ENCODE data around the gene MTMR2.

The MTMR2 gene

DNA sequence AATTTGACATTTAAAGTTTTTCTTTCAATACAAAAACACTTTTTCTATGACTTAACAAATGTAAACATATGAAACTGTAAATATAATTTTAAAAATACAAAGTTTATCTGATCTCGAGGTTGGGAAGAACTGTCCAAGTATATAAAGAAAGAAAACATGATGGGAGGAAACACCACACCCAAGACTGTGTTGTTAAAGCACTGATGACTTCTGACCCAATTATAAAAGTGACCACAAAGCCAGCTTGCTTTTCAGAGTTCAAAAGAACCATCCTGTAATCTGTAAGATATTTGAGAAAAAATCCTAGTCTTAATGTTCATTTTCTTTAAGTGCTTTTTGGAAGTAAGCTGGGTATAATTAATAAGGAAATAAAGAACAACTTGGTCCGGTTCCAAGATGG is 118.0 kb downstream of the MTMR2 start:
- DNase-seq: no peak

DNA sequence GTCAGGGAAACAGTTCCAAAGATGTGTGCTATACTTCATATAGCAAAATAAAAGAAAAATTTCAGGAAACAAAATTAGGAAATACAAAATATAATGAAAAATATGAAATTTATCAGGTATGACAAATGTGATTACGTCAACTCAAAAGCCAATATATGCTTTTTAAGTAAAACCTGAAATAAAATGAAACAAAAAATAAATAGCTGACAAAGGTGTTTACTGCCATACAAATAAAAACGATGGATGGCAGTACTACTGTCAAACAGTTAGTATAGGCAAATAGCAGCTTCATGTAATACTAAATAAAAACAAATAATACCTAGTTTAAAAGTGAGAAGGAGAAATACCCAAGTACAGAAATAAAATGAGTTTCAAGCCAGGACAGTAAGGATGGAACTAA is 119.9 kb downstream of the MTMR2 start:
- DNase-seq: no peak

DNA sequence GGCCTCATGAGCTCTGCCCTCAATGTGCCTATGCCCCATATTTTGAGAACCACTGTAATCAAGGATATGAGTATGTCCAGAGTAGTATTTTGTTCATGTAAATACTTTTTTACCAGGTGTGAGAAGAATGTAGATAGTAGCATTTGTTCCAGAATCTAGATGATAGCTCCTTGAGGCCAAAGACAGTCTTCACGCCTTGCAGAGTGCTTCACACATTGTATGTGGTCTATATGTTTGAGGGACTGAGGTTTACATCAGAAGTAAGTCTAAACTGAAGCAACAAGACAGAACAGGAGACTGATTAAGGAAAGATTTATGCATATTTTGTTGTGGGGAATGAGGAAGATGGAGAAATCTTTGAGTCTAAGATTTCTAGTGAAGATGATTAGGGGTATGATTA is 121.1 kb downstream of the MTMR2 start:
- DNase-seq: no peak

DNA sequence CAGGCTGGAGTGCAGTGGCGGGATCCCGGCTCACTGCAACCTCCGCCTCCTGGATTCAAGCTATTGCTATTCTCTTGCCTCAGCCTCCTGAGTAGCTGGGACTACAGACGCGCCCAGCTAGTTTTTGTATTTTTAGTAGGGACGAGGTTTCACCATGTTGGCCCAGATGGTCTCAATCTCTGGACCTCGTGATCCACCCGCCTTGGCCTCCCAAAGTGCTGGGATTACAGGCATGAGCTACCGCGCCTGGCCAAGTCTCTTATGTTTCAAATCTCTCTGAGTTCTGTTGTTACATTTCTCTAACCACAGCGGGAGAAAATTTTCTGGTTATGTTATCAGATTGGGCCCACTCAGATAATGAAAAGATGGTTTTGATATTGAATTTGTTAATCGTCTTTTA is 123.5 kb downstream of the MTMR2 start:
- DNase-seq: no peak

DNA sequence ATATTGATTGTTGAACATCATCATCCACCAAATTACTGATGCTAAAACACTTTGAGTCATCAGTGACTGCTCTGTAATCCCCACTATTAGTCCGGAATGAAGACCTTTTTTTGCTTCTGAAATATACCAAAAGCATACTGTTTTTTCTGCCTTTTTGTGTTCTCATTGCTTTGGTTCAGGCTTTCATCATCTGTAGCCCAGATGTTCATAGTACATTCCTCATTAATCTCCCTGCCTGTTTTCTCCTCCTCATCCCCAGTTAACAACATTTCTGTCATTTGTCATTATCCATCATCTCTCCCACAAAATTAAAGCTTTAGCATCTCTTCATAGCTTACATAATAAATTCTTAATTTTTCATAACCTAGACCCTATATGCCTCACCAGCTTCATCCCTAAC is 124.4 kb downstream of the MTMR2 start:
- DNase-seq: no peak

DNA sequence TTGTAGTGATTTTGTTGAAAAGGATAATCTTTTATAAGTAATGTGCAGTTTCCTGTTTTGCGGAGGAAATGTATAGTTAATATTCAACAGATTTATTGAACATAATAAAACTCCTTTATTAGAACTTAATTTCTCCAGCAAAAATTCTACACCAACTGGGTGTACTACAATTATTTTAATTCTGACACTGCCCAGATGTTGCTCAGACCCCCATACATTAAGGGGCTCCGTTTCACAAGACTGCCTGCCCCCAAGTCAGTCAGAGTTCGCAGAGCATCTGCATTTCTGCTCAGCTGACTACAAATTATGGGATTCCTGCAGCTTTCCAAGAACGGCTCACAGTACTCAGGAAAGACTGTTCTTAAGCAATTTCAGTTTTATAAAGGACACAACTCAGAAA is 127.4 kb downstream of the MTMR2 start:
- DNase-seq: no peak

DNA sequence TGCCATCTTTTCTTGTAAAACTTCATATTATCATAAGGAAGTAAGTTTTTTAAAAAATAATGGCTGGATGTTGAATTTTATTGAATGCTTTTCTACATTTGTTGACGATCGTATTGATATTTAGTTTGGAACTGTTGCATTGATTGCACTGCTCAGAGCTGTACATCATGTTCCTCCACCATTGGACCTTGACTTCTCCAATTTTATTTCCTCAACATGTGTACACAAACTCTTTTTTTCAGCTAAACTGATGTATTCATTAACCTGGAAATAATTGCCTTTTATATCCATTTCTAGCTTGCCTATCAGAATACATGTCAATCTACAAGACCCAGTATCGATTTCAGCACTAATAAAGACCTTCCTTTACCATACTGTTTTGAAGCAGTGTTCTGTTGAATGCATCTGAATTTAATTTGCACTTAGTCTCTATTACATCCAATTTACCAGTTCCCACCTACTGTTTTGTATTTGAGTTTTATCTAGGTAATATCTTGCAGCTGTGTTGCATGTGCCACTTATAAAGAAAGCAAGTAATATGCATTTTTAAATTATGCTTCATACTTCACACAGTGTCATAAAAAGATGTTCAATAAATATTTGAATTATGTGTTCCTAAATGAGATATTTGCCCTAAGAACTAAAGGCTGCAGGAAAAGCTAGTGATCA is 128.1 kb downstream of the MTMR2 start:
- DNase-seq: no peak

DNA sequence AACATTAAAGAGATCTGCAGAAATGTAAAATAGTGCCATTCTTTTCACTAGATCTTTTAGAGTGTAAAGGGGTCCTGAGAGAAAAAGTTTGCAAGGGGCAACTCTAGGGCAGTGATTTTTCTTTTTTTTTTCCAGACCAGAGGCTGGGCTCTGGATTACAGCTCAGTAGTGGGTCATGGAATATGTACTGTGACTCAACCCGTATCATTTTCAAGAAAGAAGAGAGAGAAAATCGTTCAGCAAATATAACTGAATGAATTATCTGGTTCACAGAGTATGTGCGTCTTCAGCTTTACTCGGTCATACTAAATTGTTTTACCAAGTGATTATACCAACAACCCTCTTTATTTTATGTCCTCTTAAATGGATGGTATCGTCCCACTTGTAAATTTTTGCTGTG is 129.8 kb downstream of the MTMR2 start:
- DNase-seq: no peak

DNA sequence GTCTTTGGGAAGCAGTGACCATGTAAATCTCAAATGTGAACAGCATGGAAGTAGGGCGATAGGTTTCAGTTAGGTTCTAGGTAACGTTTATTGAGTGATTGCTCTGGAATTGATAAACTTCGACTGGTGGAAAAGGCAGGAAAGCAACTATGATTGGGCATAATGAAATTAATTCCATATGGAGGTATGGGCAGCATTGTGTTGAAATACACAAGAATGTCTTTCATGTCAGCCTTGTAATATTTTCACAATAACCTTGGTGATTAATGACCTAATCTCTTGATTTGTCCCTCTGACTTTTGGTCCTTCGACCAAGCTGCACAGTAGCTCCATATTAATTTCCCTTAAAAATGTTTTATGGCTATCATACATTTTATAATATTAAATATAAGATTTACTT is 130.8 kb downstream of the MTMR2 start:
- no peak for DNase-seq

DNA sequence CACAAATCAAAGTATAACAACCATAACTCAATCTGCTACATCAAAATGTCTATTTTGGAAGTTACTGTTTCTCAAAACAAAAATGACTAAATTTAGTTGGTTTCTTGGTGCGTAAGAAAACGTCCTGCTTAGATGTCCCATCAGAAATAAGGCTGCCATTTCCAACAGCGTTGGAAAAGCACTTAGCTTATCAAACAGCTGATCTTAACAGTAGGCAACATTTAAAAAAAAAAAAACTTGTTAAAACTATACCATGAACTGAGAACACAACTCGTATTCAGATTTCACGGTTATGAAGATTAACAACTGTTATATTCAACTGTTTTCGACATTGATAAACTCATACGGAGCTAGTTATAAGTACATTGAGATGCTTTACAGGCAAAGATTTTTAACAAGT is 131.2 kb downstream of the MTMR2 start:
- no peak for DNase-seq

DNA sequence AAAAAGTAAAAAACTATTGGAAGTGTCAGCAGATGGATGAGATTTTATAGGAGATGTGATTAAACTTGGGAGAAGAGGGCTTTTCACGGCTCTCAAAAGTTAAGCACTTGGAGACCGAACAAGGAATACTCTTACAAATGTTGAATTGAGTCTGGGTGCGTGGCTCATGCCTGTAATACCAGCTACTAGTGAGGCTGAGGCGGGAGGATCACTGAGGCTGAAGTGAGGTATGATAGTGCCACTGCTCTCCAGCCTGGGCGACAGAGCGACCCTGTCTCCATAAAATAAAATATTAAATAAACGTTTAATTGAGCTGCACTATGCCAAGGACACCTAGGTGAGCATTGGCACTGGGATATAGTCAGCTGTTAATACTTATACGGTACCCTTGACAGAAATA is 131.7 kb downstream of the MTMR2 start:
- no peak for DNase-seq

DNA sequence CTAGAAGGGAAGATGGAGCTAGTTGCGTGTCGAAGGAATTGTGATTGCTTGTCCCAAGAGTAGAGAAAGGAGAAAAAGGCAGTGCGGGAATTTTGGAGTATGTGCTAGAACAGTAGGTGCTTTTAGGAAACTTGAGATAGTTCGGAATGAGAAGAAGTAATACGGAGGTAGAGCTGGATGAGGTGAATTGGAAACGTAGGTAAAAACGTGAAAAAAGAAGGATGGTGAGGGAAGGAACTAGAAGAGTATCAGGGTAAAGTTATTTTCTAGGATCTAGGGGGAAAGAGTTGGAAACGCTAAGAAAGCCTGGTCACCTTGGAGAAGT is 132.2 kb downstream of the MTMR2 start:
- no peak for DNase-seq

DNA sequence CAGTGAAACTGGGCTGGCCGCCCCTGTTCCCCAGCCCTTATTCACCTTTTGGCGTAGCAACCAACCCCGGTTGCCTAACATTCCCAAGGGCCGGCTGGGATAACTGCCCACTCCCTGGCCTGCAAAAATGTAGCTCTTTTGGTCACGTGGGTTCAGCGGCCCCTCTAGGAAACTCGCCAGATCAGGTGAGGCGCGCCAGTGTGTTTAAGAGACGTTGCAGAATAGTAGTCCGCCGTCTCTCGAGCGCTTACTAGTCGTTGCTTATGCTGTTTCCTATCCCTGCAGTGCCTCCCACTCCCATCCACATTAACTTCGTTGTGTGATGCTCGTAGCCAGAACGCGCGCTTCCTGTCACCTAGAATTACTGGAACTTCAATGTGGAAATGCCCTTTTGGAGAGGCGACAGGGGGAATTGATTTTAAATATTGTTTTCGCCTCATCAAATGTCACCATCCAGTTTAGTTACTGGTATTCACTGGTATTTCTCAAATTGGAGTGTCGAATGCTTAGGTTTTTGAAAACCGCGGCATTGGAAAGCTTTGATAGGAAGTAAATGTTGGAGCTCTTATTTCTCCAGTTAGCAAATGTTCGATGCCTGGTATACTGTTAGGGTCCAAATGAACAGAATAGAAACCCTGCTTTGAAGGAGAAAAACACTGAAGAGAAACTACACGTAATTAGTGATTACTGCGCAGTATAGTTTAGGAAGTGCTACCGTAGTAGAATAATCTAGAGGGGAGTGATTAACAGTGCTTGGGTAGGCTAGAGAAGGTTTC is 132.8 kb downstream of the MTMR2 start:
- DNase-seq: peak; percentile 10

DNA sequence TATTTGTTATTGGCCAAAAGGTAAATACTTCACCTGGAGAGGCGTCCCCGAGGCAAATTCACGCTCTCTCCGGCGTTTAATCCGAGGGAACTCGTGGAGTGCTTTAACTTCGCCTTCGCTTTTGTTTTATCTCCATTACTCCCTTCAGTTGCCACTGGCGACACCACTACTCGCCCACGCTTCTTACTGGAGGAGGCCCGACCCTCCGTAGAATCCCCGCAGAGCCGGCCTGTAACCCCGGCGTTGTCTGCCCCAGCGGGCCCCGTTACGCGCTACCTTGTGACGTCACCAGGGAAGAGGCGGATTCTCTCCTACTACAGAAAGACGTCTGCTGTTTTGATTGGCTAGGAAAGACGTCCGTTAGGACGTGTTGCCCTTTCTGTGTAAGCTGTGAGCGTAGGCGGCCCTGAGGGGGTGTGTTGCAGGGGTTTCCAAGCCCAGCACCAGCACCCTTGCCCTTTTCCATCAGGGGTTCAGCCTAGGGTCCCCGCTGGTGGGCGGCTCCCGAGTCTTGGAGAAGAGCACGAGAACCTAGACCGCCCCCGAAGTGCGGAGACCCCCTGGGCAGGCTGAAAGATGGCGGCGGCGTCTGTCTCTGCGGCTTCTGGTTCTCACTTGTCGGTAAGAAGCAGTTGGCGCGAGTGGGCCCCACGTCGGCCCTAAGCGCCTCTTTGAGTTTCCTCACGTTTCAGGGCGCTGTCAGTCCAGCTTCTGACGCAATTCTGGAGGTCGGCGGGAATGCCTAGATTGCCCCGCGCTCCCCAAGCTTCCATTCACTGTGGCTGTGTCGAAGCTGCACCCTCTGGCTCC is 133.6 kb downstream of the MTMR2 start, which contains the start of gene CEP57:
Gene CEP57 (plus strand): TSS at position 376 of the 810 bp plus-strand sequence. CDS start 201 bp downstream, at position 577.
- DNase-seq: peak; percentile 84

DNA sequence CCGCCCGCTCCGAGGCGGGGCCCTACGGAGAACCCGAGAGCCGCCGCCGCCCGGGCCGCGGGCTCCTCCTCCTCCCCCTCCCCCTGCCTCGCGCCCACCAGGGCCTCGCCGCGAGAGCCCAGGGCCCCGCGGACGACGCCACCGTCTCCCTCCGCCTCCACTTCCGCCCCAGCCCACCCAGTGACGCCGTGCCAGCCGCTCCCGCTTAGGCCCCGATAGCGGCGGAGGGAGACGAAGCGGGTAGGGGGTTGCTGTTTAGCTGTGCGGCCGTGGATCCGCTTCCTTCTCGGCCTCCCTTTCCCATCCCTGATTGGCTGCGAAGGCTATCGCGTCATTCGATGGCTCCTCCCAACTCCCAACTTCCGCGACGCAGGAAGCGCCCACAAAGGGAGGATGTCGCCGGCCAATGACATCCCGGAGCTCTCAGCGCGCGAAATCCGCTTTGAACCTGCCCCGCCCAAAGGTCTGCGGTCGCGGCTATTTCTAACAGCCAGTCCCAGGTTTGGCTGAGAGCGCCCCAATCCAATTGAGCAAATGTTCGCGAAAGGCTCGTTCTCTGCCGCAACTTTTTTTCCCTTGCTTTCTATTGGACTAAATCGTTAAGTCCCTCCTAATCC is 134.3 kb downstream of the MTMR2 start, which contains the start of gene FAM76B:
Gene FAM76B (minus strand): TSS at position 277 of the 617 bp plus-strand sequence. CDS start 304 bp downstream, outside the sequence.
- DNase-seq: peak; percentile 93

DNA sequence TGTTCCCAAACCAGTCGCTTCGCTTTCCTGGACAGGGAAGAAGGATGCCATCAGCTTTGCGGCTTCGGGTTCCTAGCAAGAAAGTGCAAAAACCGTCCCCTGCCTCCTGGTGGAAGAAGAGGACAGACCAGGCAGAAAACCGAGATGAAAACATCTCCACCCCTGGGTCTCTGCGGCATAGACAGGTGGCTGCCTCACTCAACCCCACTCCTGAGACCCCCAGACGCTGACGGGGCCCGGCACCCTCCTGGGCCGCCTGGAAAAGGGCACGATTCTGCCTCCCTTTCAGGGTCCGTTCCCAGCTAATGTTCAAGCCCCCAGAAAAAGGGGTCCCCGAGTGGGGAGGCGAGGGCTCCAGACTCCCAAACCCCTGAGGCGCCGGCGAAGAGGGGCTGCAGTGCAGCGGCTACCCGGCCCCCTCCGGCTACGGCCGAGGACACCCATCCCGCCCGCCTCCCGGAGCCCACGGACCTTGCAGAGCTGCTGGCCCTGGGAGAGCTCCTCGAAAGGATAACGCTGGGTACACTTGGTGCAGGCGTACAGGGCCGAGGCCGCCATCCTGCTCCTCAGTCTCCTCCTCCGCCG is 134.9 kb downstream of the MTMR2 start:
- DNase-seq: no peak

Data from DMS 273 treated with DMSO at 0.1 percent for 48 hours (cell line).